GM12873 (cell line): ENCODE results near the gene PHACTR2.

Experiments
- CTCF ChIP-seq: IDR thresholded peaks from 2 replicates; pipeline ENCODE4 v1.5.1; 2012; ENCODE audit warnings: low read depth, mild to moderate bottlenecking, moderate library complexity, low read length, control low read depth; ENCODE audit not compliant: insufficient read depth; ENCODE audit errors: missing control alignments

PHACTR2 gene

DNA sequence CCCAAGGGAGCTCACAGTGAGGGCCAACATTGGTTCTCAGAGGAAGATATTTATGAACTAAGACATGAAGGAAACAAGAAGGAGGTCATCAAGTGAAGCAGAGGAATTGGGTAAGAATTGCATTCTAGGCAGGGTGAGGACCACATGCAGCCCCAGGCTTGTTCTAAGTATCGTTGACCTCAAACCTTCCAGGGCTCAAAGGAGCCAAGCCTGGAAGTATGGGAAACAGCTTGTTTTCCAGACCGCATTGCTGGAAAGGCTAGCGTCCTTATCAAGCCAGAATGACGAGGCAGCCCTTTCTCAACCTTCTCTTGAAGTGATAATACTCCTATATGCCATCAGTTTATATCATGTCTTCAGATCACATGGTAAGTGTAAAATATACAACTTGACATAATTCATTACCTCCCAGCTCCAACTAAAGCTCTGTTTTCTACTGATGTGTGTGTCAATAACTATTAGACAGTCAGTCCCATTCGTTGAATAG lies 79.6 kb downstream of the PHACTR2 start:
- TF ChIP-seq CTCF: no peak

GRCh38 chr6:143758551-143758950 lies 80.8 kb downstream of the PHACTR2 start:
- no peak for TF ChIP-seq CTCF

GRCh38 chr6:143759666-143760065 lies 81.9 kb downstream of the PHACTR2 start:
- TF ChIP-seq CTCF: no peak

- no peak for TF ChIP-seq CTCF
Measured at GRCh38 chr6:143761074-143761473, 83.3 kb downstream of the PHACTR2 start.

GRCh38 chr6:143762126-143762525 lies 84.4 kb downstream of the PHACTR2 start:
- TF ChIP-seq CTCF: no peak

- no peak for TF ChIP-seq CTCF
Measured at GRCh38 chr6:143765422-143766184, 87.8 kb downstream of the PHACTR2 start.

GRCh38 chr6:143766185-143766553 lies 88.4 kb downstream of the PHACTR2 start:
- no peak for TF ChIP-seq CTCF
